IMR-90 (cell line): ENCODE results near the gene REN. TPM values are rescaled to one million over a fixed set of nuclear protein-coding genes. Genes with fewer than 3 reads are reported as not detected.

ENCODE experiments used
- ATAC-seq: fragments of 200-7000 bp; cut with Tn5 transposase; 2 replicates; pipeline ENCODE4 v1.9.1; 2020; ENCODE audit warnings: low read depth, mild to moderate bottlenecking, moderate library complexity
- BruUV-seq: library from RNA; stranded (reverse); fragments of 400-500 nt; replicated peaks from 2 replicates; lab custom pipeline; 2021; lab: Mats Ljungman, UMichigan
- CTCF ChIA-PET: fragments of 300-600 bp; formaldehyde crosslinking; extraction: SDS; loops from one replicate; lab custom pipeline; 2021; ENCODE audit warnings: antibody characterized with exemption; lab: Yijun Ruan, JAX
- POLR2A ChIA-PET: fragments of 300-600 bp; sonication (Branson Sonifier 250); formaldehyde crosslinking; loops from one replicate; lab custom pipeline; 2022; ENCODE audit warnings: antibody characterized with exemption; ENCODE audit not compliant: unreplicated experiment; lab: Charles Lee
- DNase-seq: peaks from one replicate; pipeline ENCODE4 v3.0.0; 2013
- H2AFZ ChIP-seq: replicated peaks from 2 replicates; pipeline ENCODE3; 2013; ENCODE audit warnings: low read length, mild to moderate bottlenecking; ENCODE audit not compliant: poor library complexity
- H2AK5ac ChIP-seq: 2 replicates; pipeline ENCODE4 v1.6.1; 2013; ENCODE audit warnings: low read depth, low read length, inconsistent platforms
- H2AK9ac ChIP-seq: replicated peaks from 2 replicates; pipeline ENCODE3; 2013; ENCODE audit warnings: mild to moderate bottlenecking, low read depth, low read length, moderate library complexity; ENCODE audit not compliant: poor library complexity
- H2BK120ac ChIP-seq: 2 replicates; pipeline ENCODE4 v1.6.1; 2013; ENCODE audit warnings: low read depth, low read length, inconsistent platforms
- H2BK15ac ChIP-seq: 3 replicates; pipeline ENCODE4 v1.6.1; 2013; ENCODE audit warnings: low read depth, low read length, inconsistent platforms
- H2BK20ac ChIP-seq: 2 replicates; pipeline ENCODE4 v1.6.1; 2013; ENCODE audit warnings: low read depth, mild to moderate bottlenecking, inconsistent platforms, low read length, moderate library complexity
- H2BK5ac ChIP-seq: 2 replicates; pipeline ENCODE4 v1.6.1; 2013; ENCODE audit warnings: mild to moderate bottlenecking, low read depth, low read length, inconsistent platforms; ENCODE audit not compliant: poor library complexity, severe bottlenecking
- H3K14ac ChIP-seq: replicated peaks from 2 replicates; pipeline ENCODE4 v1.6.1; 2013; ENCODE audit warnings: low read depth, low read length, inconsistent platforms
- H3K18ac ChIP-seq: 2 replicates; pipeline ENCODE4 v1.6.1; 2013; ENCODE audit warnings: low read depth, low read length, control low read depth
- H3K23ac ChIP-seq: 2 replicates; pipeline ENCODE4 v1.6.1; 2013; ENCODE audit warnings: low read depth, low read length, inconsistent platforms
- H3K27ac ChIP-seq: 2 replicates; pipeline ENCODE4 v1.5.1; 2013; ENCODE audit warnings: mild to moderate bottlenecking, control low read depth, low read length; ENCODE audit not compliant: insufficient read depth
- H3K27me3 ChIP-seq: 2 replicates; pipeline ENCODE4 v1.6.1; 2013; ENCODE audit warnings: low read length; ENCODE audit not compliant: control insufficient read depth, insufficient read depth
- H3K36me3 ChIP-seq: 2 replicates; pipeline ENCODE4 v1.6.1; 2013; ENCODE audit warnings: low read length, mixed read lengths; ENCODE audit not compliant: control insufficient read depth, insufficient read depth
- H3K4ac ChIP-seq: 2 replicates; pipeline ENCODE4 v1.6.1; 2013; ENCODE audit warnings: low read depth, low read length, inconsistent platforms
- H3K4me1 ChIP-seq: 2 replicates; pipeline ENCODE4 v1.6.1; 2013; ENCODE audit warnings: low read length, mixed read lengths; ENCODE audit not compliant: control insufficient read depth, insufficient read depth
- H3K4me2 ChIP-seq: 2 replicates; pipeline ENCODE4 v1.6.1; 2013; ENCODE audit warnings: low read depth, mild to moderate bottlenecking, control low read depth, low read length, moderate library complexity
- H3K4me3 ChIP-seq: 2 replicates; pipeline ENCODE4 v1.5.1; 2013; ENCODE audit warnings: low read depth, mild to moderate bottlenecking, control low read depth, low read length, moderate library complexity; ENCODE audit not compliant: insufficient read depth
- H3K56ac ChIP-seq: 2 replicates; pipeline ENCODE4 v1.6.1; 2013; ENCODE audit warnings: low read length, inconsistent platforms; ENCODE audit not compliant: insufficient read depth; ENCODE audit errors: extremely low read depth
- H3K79me1 ChIP-seq, 2 experiments: 2 replicates each; pipeline ENCODE4 v1.6.1; 2013; ENCODE audit warnings: low read length in 2 of 2, inconsistent platforms in 1 of 2, low read depth in 1 of 2
- H3K9ac ChIP-seq: 2 replicates; pipeline ENCODE4 v1.6.1; 2013; ENCODE audit warnings: low read depth, low read length, control low read depth
- H3K9me1 ChIP-seq: 2 replicates; pipeline ENCODE4 v1.6.1; 2013; ENCODE audit warnings: low read length, inconsistent platforms; ENCODE audit not compliant: insufficient read depth
- H3K9me3 ChIP-seq: 2 replicates; pipeline ENCODE4 v1.6.1; 2013; ENCODE audit warnings: low read length; ENCODE audit not compliant: control insufficient read depth, insufficient read depth
- H4K20me1 ChIP-seq: 2 replicates; pipeline ENCODE4 v1.6.1; 2013; ENCODE audit warnings: low read length, inconsistent platforms; ENCODE audit not compliant: insufficient read depth
- H4K5ac ChIP-seq: 2 replicates; pipeline ENCODE4 v1.6.1; 2013; ENCODE audit warnings: mild to moderate bottlenecking, low read depth, low read length, control low read depth
- H4K8ac ChIP-seq, 2 experiments: 2 replicates each; pipeline ENCODE4 v1.6.1; 2013; ENCODE audit warnings: low read depth in 2 of 2, low read length in 2 of 2, control low read depth in 1 of 2, inconsistent platforms in 1 of 2
- H4K91ac ChIP-seq: 2 replicates; pipeline ENCODE4 v1.6.1; 2013; ENCODE audit warnings: low read depth, low read length, inconsistent platforms; ENCODE audit not compliant: insufficient read depth
- BHLHE40 ChIP-seq: fragments of 150-350 bp; IDR thresholded peaks from 2 replicates; pipeline ENCODE4 v1.6.1; 2016; ENCODE audit warnings: mild to moderate bottlenecking, low read depth, low read length
- WGBS, 2 experiments: methylation state at CpG; one replicate each; pipeline versions ENCODE4 v1.1.5 to v1.1.7; 2013; ENCODE audit warnings: missing lambda C conversion rate in 2 of 2; ENCODE audit not compliant: insufficient read length in 1 of 2; ENCODE audit errors: extremely low coverage in 2 of 2; 5-methylcytosine and 5-hydroxymethylcytosine counted together
- dilution Hi-C: fragments of 300-500 bp; cut with HindIII; formaldehyde crosslinking; loops from one replicate; pipeline ENCODE4 v1.14.3; 2018; ENCODE audit warnings: low sequenced_read_pairs; ENCODE audit not compliant: unreplicated experiment
- in situ Hi-C: fragments of 300-500 bp; cut with MboI; formaldehyde crosslinking; loops from 3 replicates; pipeline ENCODE4 v1.14.3; 2019; ENCODE audit warnings: low sequenced_read_pairs, inconsistent platforms, mixed read lengths
- intact Hi-C: fragments of 100-400 bp; cut with micrococcal nuclease; formaldehyde crosslinking; loops from 2 replicates; pipeline ENCODE4 v1.10.0; 2022
- polyA plus RNA-seq, 3 experiments: library from polyadenylated mRNA; depleted of rRNA; stranded (reverse); fragments of >200 nt; gene quantifications; 2 replicates each; pipeline ENCODE4 v1.2.3, GENCODE V29; 2012; ENCODE audit warnings: low replicate concordance in 1 of 3
- total RNA-seq: library from RNA; depleted of rRNA; stranded (reverse); fragments of >200 nt; gene quantifications from 2 replicates; pipeline ENCODE4 v1.2.3, GENCODE V29; 2012
- TF ChIP-seq, protein P1 (sequence below): fragments of 150-350 bp; IDR thresholded peaks from 2 replicates; pipeline ENCODE4 v1.6.1; 2016; ENCODE audit warnings: low read depth, mild to moderate bottlenecking, low read length, moderate library complexity, borderline replicate concordance

The REN gene
- total and polyA plus RNA-seq, 2 of the 4 experiments (the other 2 are of a cell fraction): 0.54 to 1.2 TPM

GRCh38 chr1:204152310-204153044 is 13.7 kb downstream of the REN start:
- dilution Hi-C loops (loop anchor here (25.0 kb wide), 1 partner anchor 235 kb away; no protein-coding TSS in a partner anchor), intact Hi-C loops (no loop called here), in situ Hi-C loops (no loop called here)
- POLR2A ChIA-PET: no interaction called here
- H2BK5ac ChIP-seq: no peak overlapping the region
- ATAC-seq (peak; percentile 9), DNase-seq (no peak)
- 0 out of 2 replicates have a peak, but pooled peaks cover 1% of the 10 kb centered on the region for H3K36me3 ChIP-seq
- BruUV-seq: no TSS peak
- H4K20me1 ChIP-seq: no peaks in the 10 kb centered on the region
- peak overlapping the region; percentile 93 for H3K4me2 ChIP-seq
- peak overlapping the region; percentile 91 for H2AK9ac ChIP-seq
- H3K4me3 ChIP-seq: peak overlapping the region; percentile 95
- no peak overlapping the region for H2BK20ac ChIP-seq
- peaks cover 0 to 9% of the 10 kb centered on the region in 2 experiments; a peak in 2 of 4 replicates for H3K79me1 ChIP-seq
- H3K18ac ChIP-seq: peak overlapping the region; percentile 15
- peak overlapping the region; percentile 19; the same call in 1 of the 2 replicates for H2BK120ac ChIP-seq
- TF ChIP-seq BHLHE40: no peak
- TF ChIP-seq, protein P1, sequence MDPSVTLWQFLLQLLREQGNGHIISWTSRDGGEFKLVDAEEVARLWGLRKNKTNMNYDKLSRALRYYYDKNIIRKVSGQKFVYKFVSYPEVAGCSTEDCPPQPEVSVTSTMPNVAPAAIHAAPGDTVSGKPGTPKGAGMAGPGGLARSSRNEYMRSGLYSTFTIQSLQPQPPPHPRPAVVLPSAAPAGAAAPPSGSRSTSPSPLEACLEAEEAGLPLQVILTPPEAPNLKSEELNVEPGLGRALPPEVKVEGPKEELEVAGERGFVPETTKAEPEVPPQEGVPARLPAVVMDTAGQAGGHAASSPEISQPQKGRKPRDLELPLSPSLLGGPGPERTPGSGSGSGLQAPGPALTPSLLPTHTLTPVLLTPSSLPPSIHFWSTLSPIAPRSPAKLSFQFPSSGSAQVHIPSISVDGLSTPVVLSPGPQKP: no peak
- H3K56ac ChIP-seq: peak overlapping the region; percentile 28; the same call in 1 of the 2 replicates
- peak overlapping the region; percentile 80 for H4K5ac ChIP-seq
- peak overlapping the region; percentile 71; the same call in 1 of the 2 replicates for H4K91ac ChIP-seq
- H3K14ac ChIP-seq: peak overlapping the region; percentile 92
- H4K8ac ChIP-seq: peak overlapping the region; percentile 90 to 94
- H3K9me1 ChIP-seq: peaks cover 7% of the 10 kb centered on the region; the same call in 1 of the 2 replicates
- 45% methylated on average over 10 of the region's 25 CpGs; no CpG with 5 or more reads in 1 of the 2 experiments for WGBS, 2 experiments
- H2AFZ ChIP-seq: peak overlapping the region; percentile 95
- peak overlapping the region; percentile 82; the same call in 1 of the 2 replicates for H3K23ac ChIP-seq
- H3K9ac ChIP-seq: peak overlapping the region; percentile 85
- H2BK15ac ChIP-seq: peak overlapping the region; percentile 41; the same call in 1 of the 3 replicates
- H2AK5ac ChIP-seq: peak overlapping the region; percentile 84
- H3K4me1 ChIP-seq: peaks cover 7% of the 10 kb centered on the region
- H3K4ac ChIP-seq: peak overlapping the region; percentile 93
- H3K9me3 ChIP-seq: no peaks in the 10 kb centered on the region
- H3K27ac ChIP-seq: peak overlapping the region; percentile 20; the same call in 1 of the 2 replicates
- H3K27me3 ChIP-seq: peaks cover 9% of the 10 kb centered on the region; the same call in 1 of the 2 replicates
- CTCF ChIA-PET: interaction anchor here (0.6 to 1.2 kb wide), 2 partner anchors 54 to 412 kb away, joined by 3 to 5 read pairs; no protein-coding TSS in a partner anchor
